HG03097 (cell line): ENCODE results near the gene SOX10.

ENCODE experiments used
- ATAC-seq: cut with Tn5 transposase; IDR thresholded peaks from one replicate; pipeline ENCODE4 v1.9.1; 2021; ENCODE audit not compliant: unreplicated experiment, low FRiP score

SOX10 gene

DNA sequence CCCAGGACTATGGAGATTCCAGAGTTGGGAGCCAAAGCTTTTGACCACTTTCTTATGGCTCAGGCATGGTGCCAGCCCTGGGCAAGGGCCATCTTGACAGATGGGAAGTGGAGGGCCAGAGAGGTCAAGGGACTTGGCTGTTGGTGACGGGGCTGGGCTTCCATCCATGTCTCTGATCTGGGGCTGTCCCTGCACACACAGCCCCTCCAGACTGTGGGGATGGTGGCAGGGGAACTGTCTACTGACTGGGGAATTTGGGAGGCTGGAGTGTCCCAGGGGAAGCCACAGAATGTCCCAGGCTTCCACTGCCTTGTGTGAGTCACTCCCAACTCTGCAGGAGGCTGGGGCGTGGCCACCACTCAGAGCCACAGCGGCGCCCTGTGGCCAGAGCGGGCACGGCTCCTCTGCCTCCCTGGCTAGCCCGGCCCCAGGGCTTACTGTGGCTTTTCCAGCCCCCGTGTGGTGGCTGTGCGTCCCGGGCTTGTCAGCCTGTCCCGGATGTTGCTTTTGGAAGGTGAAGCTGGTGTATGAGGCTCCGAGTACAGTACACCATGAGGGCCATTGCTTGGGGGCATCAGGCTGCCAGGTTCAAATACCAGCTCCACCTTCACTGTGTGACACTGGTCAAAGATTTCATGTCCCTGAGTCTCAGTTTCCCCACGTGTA is 50.5 kb downstream of the SOX10 start:
- peak; percentile 74 for ATAC-seq

DNA sequence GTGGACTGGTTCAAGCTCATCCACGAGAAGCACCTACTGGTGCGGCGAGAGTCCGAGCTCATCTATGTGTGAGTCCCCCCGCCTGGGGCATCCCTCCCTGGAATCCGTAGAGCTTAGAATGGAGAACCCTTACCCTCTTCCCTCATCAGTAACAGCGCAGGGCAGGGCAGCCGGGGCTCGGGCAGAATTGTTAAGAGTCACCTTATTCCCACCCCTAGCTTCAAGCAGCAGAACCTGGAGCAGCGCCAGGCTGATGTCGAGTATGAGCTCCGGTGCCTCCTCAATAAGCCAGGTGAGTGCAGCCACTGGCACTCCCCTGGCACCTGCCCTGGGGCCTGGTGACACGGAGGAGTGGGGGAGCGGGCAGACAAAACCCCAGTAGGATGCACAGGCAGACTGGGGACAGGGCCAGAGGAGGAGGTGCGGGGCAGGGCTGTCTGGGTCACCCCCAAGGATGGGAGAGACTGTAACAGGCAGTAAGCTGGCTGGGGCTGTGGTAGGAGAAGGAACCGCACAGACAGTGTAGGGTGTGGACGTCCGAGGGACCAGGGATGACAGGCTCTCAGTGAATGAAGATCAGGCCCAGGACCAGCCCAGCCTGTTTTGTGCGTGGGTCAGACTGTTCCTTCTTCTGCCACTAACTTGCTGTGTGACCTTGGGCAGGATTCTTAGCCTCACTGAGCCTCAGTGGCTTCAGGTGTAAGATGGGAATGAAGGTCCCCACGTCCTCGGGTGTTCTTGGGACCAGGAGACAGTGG is 51.4 kb downstream of the SOX10 start:
- no peak for ATAC-seq

DNA sequence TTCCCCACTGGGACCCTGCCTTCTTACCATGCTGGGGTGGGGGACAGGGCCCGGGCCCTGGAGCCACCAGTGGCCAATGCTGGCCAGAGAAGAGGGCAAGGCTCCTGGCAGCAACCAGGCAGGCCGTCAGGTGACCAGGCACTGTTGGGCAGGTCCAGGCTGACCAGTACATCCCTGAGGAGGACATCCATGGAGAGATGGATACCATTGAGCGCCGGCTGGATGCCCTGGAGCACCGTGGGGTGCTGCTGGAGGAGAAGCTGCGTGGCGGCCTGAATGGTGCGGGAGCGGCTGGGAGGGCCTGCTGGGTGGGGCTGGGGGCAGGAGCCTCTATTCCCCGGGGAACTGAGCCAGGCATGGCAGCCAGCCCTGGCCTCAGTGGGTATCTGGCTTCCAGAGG is 52.0 kb downstream of the SOX10 start:
- ATAC-seq = no peak

DNA sequence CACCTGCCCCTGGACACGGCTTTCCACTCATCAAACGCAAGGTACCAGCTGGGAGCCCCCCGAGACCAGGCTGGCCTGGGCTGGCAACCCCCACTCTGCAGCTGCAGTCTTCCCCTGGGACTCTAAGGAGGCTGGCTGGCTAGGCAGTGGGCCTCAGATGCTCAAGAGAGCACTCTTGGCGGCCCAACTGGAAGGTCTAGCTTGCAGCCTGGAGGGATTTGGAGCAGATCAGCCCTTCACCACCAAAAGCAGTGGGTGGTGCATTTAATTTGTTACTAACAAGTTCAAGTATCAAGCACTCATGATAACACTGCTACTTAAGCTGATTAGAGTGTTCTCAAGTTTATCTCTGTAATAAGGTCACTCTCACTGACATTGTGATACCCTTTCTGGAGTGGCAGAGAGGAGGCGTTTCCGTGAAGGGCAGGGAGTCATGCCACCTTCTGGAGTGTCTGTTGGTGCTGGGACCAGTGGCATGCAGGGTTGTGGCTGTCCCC is 52.4 kb downstream of the SOX10 start:
- no peak for ATAC-seq

DNA sequence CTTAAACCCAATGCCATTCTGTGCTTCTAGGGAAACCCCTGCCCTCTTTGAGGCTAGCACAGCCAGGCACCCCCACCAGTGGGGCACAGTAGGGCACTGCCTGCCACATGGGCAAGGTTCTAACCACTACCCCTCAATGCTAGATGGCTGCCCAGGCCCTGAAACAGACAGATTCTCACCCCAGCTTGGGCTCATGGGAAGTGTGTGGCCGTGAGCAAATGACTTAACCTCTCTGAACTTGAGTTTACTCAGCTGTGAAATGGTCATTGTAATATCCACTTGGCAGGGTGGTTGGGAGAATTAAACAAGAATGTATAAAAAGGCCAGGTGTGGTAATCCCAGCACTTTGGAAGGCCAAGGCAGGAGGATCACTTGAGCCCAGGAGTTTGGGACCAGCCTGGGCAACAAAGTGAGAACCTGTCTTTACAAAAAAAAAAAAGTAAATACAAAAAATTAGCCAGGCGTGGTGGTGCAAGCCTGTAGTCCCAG is 53.4 kb downstream of the SOX10 start:
- no peak for ATAC-seq

DNA sequence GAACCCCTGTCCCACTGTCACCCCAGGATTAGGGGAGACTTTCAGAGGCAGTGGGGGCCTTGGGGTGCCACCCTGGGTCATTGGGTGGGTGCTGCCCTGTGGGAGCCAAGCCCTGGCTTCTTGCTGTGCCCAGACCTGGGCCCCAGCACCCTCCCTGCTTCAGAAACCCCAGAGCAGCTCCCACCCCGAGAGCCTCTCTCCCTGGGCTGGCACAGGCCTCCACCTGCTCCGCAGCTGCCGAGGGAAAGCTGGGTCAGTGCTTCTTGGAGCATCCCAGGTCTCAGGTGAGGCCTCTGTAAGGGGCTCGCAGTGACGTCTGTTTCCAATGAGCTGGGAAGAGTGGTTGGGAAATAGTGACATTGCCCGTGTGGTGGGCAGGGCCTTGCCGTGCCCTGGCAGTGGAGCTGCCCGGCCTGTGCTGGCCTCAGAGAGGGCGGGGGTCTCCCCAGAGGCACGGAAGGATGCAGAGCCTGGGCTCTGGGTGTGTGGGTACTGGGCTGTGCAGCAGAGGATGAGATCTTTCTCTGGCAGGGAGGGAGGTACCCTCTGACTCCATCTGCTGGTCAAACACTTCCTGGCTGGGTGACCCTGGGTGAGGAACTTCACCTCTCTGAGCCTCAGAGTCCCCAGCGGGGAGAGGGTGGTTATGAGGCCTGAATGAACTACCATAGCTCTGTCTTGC is 53.9 kb downstream of the SOX10 start:
- ATAC-seq = no peak

DNA sequence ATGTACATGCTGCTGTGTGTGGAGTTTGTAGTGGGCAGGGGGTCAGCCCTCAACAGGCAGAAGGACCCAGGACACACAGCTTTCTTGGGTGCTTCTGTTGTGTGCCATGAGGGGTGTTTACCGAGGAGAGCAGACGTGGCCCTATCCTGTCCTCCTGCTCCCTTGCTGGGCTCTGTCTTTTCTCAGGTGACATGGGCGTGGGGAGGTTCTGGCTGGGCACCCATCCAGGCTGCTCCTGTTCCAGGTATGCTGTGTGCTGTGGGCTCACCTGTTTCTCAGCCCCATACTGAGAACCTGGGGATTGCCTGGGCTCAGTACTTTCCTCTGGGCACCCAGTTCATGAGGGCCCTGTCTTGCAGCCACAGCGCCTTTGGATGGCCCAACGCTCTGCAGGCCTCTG is 55.0 kb downstream of the SOX10 start:
- ATAC-seq = no peak

DNA sequence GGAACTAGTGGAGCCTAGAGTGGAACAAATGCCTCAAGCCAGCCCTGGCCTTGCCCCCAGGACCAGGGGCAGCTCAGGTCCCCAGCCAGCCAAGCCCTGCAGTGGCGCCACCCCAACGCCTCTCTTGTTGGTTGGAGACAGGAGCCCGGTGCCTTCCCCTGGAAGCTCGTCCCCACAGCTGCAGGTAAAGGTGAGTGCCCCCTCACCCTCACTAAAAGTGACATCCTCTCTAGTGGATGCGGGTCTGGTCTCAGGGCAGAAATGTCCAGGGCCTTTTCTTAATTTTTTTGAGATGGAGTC is 56.8 kb downstream of the SOX10 start:
- ATAC-seq = no peak

DNA sequence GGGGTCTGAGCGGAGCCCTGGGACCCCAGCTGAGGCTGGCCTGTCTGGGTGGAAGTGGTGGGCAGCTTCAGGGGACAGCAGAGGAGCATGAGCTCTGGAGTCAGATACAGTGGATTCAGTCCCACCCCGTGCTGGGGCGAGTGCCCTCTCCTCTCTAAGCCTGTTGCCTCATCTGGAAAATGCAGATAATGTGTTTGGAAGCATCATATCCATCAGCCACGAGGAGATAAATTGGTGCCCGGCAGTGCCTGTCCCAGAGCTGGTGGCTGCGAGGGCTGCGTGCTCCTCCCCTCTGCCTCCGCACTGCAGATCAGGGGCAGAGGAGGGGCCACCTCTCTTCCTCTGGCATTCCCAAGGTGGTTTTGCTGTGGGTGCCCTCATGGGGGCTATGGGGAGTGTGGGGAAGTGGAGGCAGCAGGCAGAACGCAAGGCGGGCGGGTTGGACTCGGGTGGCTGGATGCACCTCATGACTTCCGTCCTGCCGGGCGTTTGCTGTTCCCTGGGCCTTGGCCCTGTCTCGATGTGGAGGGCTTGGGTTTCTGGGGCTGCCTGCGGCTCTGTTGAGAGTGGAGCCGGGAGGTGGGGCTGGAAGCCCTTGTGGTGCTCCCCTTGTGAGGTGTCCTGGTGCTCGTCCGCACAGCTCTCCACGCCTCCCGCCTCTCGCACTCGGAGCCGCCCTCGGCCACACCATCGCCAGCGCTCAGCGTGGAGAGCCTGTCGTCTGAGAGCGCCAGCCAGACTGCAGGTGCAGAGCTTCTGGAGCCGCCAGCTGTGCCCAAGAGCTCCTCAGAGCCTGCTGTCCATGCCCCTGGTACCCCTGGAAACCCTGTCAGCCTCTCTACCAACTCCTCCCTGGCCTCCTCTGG is 57.4 kb downstream of the SOX10 start:
- ATAC-seq = no peak

DNA sequence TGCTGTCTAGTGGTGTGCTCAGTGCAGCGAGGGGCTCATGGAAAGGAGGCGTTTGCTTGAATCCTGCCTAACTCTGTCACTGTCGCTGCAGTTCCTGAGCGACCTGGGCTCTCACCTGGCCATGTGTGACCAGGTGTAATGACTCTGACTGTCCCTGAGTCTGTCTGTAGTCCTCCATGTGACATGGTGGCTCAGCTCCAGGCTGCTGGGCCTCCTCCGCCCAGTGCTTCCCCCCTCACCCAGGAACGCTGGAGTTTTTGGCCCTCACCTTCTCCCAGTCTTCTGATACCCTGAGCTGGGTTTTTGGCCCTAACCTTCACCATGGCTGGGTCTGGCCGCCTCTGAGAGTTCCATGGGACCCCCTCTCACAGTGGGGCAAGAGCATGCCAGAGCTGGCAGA is 58.0 kb downstream of the SOX10 start:
- ATAC-seq = no peak

DNA sequence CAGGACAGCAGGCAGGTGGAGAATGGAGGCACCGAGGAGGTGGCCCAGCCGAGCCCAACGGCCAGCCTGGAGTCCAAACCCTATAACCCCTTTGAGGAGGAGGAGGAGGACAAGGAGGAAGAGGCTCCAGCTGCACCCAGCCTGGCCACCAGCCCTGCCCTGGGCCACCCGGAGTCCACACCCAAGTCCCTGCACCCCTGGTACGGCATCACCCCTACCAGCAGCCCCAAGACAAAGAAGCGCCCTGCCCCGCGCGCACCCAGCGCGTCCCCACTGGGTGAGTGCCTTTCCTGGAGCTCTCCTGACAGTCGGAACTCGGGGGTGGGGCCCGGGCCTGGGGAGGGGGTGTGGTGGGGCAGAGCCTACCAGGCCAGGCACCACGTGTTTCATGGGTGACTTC is 58.6 kb downstream of the SOX10 start:
- no peak for ATAC-seq

DNA sequence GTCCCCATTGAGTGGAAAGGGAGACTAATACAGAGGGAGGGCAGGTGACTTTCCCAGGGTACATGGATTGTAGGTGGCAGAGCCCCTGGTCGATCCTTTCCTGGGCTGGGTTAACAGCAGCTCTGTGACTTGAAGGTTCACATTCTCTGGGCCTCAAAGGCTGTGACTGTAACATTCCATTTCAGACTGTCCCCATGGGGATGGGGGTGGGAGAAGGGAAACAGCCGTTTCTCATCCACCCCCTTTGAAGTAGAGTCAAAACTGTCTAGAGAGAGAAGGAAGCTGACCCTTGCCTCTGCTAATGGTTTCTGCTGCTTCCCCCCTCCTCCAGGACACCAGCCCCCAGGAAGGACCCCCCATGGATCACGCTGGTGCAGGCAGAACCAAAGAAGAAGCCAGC is 59.0 kb downstream of the SOX10 start:
- ATAC-seq = no peak

DNA sequence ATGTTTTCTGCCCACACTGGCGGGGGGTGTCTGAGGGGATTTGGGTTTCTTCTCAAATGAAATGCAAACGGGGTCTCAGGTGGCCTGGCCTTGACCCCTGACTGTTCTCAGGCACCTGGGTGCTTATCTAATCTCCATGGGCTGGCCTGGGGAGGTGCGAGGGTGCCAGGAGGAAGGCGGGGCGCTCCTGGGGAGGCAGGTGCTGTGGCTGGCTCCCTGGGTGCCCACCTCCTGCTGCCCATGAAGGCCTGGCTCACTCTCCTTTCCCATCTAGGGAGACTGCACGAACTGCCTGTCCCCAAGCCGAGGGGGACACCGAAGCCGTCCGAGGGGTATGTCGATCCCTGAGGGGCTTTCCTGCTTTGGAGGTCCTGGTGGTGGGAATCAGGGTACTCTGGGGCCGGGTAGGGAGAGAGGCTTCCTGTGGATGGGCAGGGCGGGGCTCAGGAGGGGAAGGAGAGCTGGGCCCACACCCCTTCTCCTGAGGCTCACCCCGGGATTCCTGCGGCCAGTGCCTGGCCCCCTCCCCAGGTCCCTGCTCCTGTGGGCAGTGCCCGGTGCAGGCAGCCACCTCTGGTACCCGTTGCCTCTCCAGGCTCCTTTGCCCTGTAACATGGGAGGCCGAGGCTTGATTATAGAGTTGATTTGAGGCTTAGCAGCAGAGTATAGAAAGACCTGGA is 59.8 kb downstream of the SOX10 start:
- no peak for ATAC-seq

DNA sequence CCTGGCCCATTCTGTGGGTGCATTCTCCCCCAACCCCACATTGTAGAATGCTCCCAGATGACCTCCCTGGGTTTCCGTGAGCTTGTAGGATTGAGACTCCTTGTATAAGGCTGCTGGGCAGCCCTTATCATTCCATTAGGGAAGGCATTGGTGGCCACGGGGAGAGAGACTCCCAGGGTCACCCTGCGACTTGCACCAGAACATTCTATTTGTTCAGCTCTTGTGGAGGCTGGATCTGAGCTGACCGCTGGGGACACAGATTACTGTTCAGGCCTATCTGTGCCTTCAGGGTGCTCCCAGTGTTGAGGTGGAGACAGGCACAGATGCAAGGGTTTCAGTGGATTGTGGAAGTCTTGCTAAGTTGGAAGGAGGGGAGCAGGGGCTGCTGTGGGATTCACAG is 60.4 kb downstream of the SOX10 start:
- ATAC-seq = no peak
